ENCODE results near the gene MAP3K5.
"Not testable (repeated sequence)": the region's sequence is repeated elsewhere in the genome, so short reads cannot be mapped to it uniquely, and the experiment has no call there.

MAP3K5 gene

GRCh38 chr6:136594671-136595070 lies 197.6 kb downstream of the MAP3K5 start:
- intact Hi-C loops (cut with DNase I; ENCODE audit: low total_unique reads): no loop called here
- Histone ChIP-seq H3K4me3 (no peak overlapping the region), H3K27me3 (no peaks in the 10 kb centered on the region), H3K36me3 (peaks cover 41 to 62% (median 48%) of the 10 kb centered on the region in 3 donors), H3K27ac (peak overlapping the region; percentile 11 to 36), H3K4me1 (peaks cover 2 to 20% (median 13%) of the 10 kb centered on the region in 4 donors), H3K9me3 (no peaks in the 10 kb centered on the region)
- DNase-seq: no peak
- TF ChIP-seq, protein P1, sequence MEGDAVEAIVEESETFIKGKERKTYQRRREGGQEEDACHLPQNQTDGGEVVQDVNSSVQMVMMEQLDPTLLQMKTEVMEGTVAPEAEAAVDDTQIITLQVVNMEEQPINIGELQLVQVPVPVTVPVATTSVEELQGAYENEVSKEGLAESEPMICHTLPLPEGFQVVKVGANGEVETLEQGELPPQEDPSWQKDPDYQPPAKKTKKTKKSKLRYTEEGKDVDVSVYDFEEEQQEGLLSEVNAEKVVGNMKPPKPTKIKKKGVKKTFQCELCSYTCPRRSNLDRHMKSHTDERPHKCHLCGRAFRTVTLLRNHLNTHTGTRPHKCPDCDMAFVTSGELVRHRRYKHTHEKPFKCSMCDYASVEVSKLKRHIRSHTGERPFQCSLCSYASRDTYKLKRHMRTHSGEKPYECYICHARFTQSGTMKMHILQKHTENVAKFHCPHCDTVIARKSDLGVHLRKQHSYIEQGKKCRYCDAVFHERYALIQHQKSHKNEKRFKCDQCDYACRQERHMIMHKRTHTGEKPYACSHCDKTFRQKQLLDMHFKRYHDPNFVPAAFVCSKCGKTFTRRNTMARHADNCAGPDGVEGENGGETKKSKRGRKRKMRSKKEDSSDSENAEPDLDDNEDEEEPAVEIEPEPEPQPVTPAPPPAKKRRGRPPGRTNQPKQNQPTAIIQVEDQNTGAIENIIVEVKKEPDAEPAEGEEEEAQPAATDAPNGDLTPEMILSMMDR (IDR thresholded peaks at IDR 0.05): no peak

DNA sequence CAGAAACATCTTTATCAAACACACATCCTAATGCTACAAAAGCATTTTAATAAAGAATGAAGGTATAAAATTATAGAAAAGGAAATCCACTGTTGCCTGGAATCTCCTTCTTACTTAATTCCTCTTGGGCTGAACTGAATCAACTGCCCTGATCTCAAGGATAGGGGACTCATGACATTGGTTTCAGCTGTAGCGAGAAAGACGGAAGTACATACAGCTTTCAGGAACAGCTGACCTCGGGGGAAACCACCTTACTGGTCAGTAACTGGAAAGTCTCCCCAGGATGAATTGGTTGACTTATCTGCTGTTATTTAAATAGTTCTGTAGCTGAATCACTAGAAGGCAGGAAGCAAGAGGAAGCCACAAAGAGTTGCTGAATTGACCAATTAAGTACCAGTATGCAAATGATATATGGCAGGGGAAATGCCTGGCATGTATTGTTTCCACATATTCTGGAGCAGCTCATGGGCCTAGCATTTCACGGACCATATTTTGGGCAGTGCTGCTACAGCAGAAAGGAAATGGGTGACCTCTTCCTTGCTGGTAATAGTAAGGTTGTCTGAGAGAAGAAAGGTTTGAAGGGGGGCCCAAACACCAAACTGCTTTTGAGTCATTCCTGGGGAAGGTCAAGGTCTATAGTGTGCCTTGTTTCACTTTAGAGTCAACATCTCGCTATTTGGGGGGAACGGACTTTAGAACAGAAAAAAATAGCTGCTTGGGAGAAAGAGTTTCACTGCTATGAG lies 198.4 kb downstream of the MAP3K5 start:
- peaks cover 0 to 12% (median 8%) of the 10 kb centered on the region in 4 donors for H3K4me1 ChIP-seq
- DNase-seq: no peak
- peaks cover 49 to 67% (median 54%) of the 10 kb centered on the region in 3 donors for H3K36me3 ChIP-seq
- H3K4me3 ChIP-seq: no peak overlapping the region
- TF ChIP-seq, protein P1 (IDR thresholded peaks at IDR 0.05): no peak
- H3K27me3 ChIP-seq: no peaks in the 10 kb centered on the region
- H3K27ac ChIP-seq: peak overlapping the region; percentile 11 to 36
- H3K9me3 ChIP-seq: no peaks in the 10 kb centered on the region
- intact Hi-C loops (cut with DNase I; ENCODE audit: low total_unique reads): no loop called here

GRCh38 chr6:136592930-136593673 lies 199.2 kb downstream of the MAP3K5 start:
- DNase-seq: no peak
- H3K27ac ChIP-seq: peak overlapping the region; percentile 11 to 36
- H3K36me3 ChIP-seq: peaks cover 55 to 68% (median 57%) of the 10 kb centered on the region in 3 donors
- H3K4me1 ChIP-seq: peaks cover 0 to 12% (median 7%) of the 10 kb centered on the region in 4 donors
- no peaks in the 10 kb centered on the region for H3K9me3 ChIP-seq
- intact Hi-C loops (cut with DNase I; ENCODE audit: low total_unique reads): no loop called here
- no peak overlapping the region for H3K4me3 ChIP-seq
- H3K27me3 ChIP-seq: no peaks in the 10 kb centered on the region
- TF ChIP-seq, protein P1 (IDR thresholded peaks at IDR 0.05): no peak

DNA sequence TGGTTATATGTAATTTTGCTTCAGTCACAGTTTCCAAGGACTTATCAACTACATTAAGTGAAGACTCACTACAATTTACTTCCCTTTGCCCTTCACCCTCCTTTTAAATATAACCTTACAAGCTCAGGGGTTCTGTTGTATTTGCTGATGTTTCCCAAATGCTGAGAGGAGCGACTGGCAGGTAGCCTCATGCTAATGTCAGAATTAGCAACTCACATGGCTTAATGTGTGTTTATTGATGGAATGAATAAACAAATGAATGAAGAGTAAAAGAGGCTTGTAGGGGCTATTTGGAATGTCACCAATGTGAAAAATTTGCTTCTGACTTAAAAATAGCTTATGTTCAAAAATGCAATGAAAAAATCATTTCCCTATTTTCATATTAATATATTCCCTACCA lies 200.7 kb downstream of the MAP3K5 start:
- Histone ChIP-seq H3K27me3 (no peaks in the 10 kb centered on the region), H3K9me3 (no peaks in the 10 kb centered on the region), H3K4me3 (no peak overlapping the region), H3K27ac (peak overlapping the region in 1 of 2 donors; percentile 16), H3K36me3 (peaks cover 55 to 63% (median 61%) of the 10 kb centered on the region in 3 donors), H3K4me1 (peaks cover under 1 to 26% (median 14%) of the 10 kb centered on the region in 4 donors)
- TF ChIP-seq, protein P1 (IDR thresholded peaks at IDR 0.05): no peak
- no peak for DNase-seq
- intact Hi-C loops (cut with DNase I; ENCODE audit: low total_unique reads): no loop called here

GRCh38 chr6:136590846-136591245 lies 201.4 kb downstream of the MAP3K5 start:
- intact Hi-C loops (cut with DNase I; ENCODE audit: low total_unique reads); H3K9me3 ChIP-seq; DNase-seq; H3K27me3 ChIP-seq; H3K4me3 ChIP-seq: not testable (repeated sequence)
- H3K4me1 ChIP-seq: peaks cover 6 to 34% (median 18%) of the 10 kb centered on the region in 4 donors
- peak overlapping the region in 1 of 2 donors; percentile 16 for H3K27ac ChIP-seq
- peaks cover 54 to 55% (median 54%) of the 10 kb centered on the region in 3 donors for H3K36me3 ChIP-seq

- TF ChIP-seq, protein P1 (IDR thresholded peaks at IDR 0.05): no peak
- H3K4me3 ChIP-seq: no peak overlapping the region
- DNase-seq: no peak
- H3K4me1 ChIP-seq: peaks cover 6 to 56% (median 27%) of the 10 kb centered on the region in 4 donors
- H3K9me3 ChIP-seq: no peaks in the 10 kb centered on the region
- intact Hi-C loops (cut with DNase I; ENCODE audit: low total_unique reads): no loop called here
- H3K27me3 ChIP-seq: no peaks in the 10 kb centered on the region
- peak overlapping the region; percentile 80 to 86 for H3K27ac ChIP-seq
- peaks cover 41 to 43% (median 42%) of the 10 kb centered on the region in 3 donors for H3K36me3 ChIP-seq
These were observed 204.8 kb downstream of the MAP3K5 start for GRCh38 chr6:136587527-136587926.
